HL-60 (cell line): ENCODE results near the gene C6orf120.

Source experiments
- DNase-seq, 2 experiments: peaks; one replicate each; pipeline ENCODE4 v3.0.0-alpha.2; 2010 to 2020; ENCODE audit warnings: low read depth in 1 of 2, low spot score in 1 of 2
- H3K27ac ChIP-seq: fragments of 250-450 bp; sonication (Bioruptor Pico); replicated peaks from 2 replicates; pipeline ENCODE4 v1.5.1; 2020; ENCODE audit warnings: mild to moderate bottlenecking, moderate library complexity
- H3K27me3 ChIP-seq: fragments of 250-450 bp; sonication (Bioruptor Pico); 2 replicates; pipeline ENCODE4 v1.5.1; 2021; ENCODE audit warnings: mild to moderate bottlenecking, moderate library complexity; ENCODE audit not compliant: insufficient read depth, poor library complexity, severe bottlenecking
- H3K4me3 ChIP-seq: replicated peaks from 2 replicates; pipeline ENCODE4 v1.5.1; 2011; ENCODE audit warnings: mild to moderate bottlenecking, control low read depth, low read length; ENCODE audit not compliant: insufficient read depth
- CTCF ChIP-seq: IDR thresholded peaks from one replicate; pipeline ENCODE4 v1.5.1; 2011; ENCODE audit warnings: low read length, control low read depth, inconsistent platforms; ENCODE audit not compliant: insufficient read depth
- GABPA ChIP-seq: IDR thresholded peaks from 2 replicates; pipeline ENCODE4 v1.6.1; 2012; ENCODE audit warnings: low read depth
- POLR2AphosphoS5 ChIP-seq: IDR thresholded peaks from 2 replicates; pipeline ENCODE4 v1.6.1; 2012; ENCODE audit warnings: low read depth
- SPI1 ChIP-seq: IDR thresholded peaks from 2 replicates; pipeline ENCODE4 v1.6.1; 2012; ENCODE audit warnings: low read depth, mild to moderate bottlenecking, borderline replicate concordance
- TF ChIP-seq, protein P1 (sequence below): IDR thresholded peaks from 2 replicates; pipeline ENCODE4 v1.6.1; 2012; ENCODE audit warnings: low read depth; ENCODE audit not compliant: insufficient replicate concordance

The C6orf120 gene

DNA sequence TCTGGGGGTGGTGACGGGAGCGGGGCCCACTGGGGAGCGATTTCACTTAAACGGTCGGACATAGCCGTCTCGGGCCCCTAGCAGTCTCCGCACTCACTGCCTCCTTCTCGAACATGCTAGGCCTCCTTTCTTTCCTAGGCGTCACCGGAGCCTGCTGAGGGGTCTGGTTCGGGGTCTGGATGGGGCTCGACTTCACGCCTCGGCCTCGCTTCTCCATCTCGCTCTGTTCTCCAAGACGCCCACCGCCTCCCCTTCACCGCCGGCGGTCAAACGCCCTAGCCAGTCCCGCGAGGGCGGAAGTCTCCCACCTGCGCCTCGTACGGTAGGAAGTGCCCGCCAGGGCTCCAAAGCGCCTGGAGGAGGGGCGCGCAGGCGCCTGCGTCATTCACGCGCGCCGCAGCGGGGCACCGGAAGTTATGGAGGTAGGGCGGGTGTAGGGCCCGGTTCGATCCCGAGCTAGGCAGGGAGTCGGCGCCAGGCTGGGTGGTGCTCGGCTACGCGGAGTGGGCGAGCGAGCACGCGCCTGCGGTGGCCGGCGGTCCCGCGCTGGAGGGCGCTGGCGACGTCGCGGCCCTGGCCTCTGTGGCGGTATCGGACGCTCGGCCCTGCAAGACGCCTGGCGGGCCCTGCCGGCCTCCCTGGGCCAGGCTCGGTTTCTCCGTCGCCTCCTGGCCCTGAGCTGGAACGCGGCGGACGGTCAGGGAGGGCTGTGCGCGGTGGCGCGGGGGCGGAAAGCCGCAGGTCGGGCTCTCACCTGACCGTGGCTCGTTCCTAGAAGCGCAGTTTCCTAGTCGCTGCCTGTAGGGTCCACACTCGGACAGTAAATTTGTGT, 49.5 kb downstream of the C6orf120 start, which contains the start of the genes DYNLT2 and ERMARD:
Gene DYNLT2, minus strand, starts transcription at position 331 of the 832 bp plus-strand sequence. Its CDS starts 114 bp downstream, at position 217.
Gene ERMARD, plus strand, starts transcription at position 381 of the 832 bp plus-strand sequence. Its CDS starts 36 bp downstream, at position 417.
- peak; percentile 83 to 92 for DNase-seq
- Histone ChIP-seq H3K27me3 (no peaks in the 10 kb centered on the region), H3K4me3 (peak within 1 kb of the TSS; percentile 79), H3K27ac (peak within 1 kb of the TSS; percentile 90)
- TF ChIP-seq, protein P1, sequence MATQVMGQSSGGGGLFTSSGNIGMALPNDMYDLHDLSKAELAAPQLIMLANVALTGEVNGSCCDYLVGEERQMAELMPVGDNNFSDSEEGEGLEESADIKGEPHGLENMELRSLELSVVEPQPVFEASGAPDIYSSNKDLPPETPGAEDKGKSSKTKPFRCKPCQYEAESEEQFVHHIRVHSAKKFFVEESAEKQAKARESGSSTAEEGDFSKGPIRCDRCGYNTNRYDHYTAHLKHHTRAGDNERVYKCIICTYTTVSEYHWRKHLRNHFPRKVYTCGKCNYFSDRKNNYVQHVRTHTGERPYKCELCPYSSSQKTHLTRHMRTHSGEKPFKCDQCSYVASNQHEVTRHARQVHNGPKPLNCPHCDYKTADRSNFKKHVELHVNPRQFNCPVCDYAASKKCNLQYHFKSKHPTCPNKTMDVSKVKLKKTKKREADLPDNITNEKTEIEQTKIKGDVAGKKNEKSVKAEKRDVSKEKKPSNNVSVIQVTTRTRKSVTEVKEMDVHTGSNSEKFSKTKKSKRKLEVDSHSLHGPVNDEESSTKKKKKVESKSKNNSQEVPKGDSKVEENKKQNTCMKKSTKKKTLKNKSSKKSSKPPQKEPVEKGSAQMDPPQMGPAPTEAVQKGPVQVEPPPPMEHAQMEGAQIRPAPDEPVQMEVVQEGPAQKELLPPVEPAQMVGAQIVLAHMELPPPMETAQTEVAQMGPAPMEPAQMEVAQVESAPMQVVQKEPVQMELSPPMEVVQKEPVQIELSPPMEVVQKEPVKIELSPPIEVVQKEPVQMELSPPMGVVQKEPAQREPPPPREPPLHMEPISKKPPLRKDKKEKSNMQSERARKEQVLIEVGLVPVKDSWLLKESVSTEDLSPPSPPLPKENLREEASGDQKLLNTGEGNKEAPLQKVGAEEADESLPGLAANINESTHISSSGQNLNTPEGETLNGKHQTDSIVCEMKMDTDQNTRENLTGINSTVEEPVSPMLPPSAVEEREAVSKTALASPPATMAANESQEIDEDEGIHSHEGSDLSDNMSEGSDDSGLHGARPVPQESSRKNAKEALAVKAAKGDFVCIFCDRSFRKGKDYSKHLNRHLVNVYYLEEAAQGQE, result no peak
- TF ChIP-seq SPI1 (peak; percentile 84; the same call in 1 of the 2 replicates), CTCF (no peak), GABPA (peak; percentile 79), POLR2AphosphoS5 (peak; percentile 92)

- Histone ChIP-seq H3K4me3 (peak overlapping the region; percentile 79), H3K27me3 (no peaks in the 10 kb centered on the region), H3K27ac (peak overlapping the region; percentile 90)
- TF ChIP-seq POLR2AphosphoS5, result no peak
- TF ChIP-seq GABPA, result no peak
- TF ChIP-seq SPI1, result no peak
- TF ChIP-seq, protein P1, result no peak
- TF ChIP-seq CTCF, result no peak
- DNase-seq, result peak in 1 of 2 experiments; percentile 16
Observed at GRCh38 chr6:169752074-169752623, 50.2 kb downstream of the C6orf120 start.
